HG02840 (cell line): Measurements from ENCODE around the gene THY1.
"Not testable (repeated sequence)": the region's sequence is repeated elsewhere in the genome, so short reads cannot be mapped to it uniquely, and the experiment has no call there.

Experiments used
- ATAC-seq: cut with Tn5 transposase; IDR thresholded peaks from one replicate; pipeline ENCODE4 v1.9.1; 2021; ENCODE audit warnings: mild to moderate bottlenecking, moderate library complexity, moderate number of reproducible peaks; ENCODE audit not compliant: unreplicated experiment, low FRiP score

THY1 gene

GRCh38 chr11:119446434-119446833 is 23.5 kb upstream of the THY1 start:
- ATAC-seq, result no peak

- ATAC-seq, result no peak
These were observed 22.9 kb upstream of the THY1 start for GRCh38 chr11:119445850-119446249.

- ATAC-seq, result no peak
These were observed 22.4 kb upstream of the THY1 start for GRCh38 chr11:119445379-119445778.

- ATAC-seq, result no peak
These were observed 18.9 kb upstream of the THY1 start for GRCh38 chr11:119441898-119442243.

DNA sequence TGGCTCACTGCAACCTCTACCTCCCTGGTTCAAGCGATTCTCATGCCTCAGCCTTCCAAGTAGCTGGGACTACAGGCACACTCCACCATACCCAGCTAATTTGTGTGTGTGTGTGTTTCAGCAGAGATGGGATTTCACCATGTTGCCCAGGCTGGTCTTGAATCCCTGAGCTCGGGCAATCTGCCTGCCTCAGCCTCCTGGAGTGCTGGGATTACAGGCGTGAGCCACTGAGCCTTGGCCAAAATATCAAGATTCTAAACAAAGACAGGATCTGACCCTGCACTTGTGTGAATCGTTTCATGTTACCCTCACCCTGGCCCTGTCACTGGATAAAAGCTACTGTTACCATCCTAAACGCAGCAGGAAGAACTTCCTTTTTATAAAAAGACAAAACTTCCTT is 15.6 kb upstream of the THY1 start:
- no peak for ATAC-seq

DNA sequence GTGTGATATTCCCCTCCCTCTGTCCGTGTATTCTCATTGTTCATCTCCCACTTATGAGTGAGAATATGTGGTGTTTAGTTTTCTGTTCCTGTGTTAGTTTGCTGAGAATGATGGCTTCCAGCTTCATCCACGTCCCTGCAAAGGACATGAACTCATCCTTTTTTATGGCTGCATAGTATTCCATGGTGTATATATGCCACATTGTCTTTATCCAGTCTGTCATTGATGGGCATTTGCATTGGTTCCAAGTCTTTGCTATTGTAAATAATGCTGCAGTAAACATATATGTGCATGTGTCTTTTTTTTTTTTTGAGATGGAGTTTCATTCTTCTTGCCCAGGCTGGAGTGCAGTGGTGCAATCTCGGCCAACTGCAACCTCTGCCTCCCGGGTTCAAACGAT is 14.5 kb upstream of the THY1 start:
- not testable (repeated sequence) for ATAC-seq

DNA sequence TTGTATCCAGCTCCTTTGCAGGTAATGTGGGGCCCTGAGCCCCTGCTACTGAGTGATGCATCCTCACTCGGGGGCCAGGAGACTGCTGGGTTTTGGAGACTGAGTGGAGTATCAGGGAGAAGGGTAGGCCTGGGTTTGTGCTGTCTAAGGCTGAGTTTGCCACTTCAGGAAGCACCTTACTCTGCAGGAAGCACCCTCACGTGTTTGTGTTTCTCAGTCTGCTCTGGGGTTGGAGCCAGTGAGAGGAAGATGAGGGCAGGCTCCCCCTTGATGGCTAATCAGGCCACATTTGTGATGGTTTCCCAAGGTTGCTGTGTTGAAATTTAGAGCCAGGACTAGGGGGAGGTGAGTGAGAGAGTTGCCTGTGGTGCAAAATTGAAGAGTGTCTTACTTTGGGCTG is 13.7 kb upstream of the THY1 start:
- ATAC-seq, result no peak

GRCh38 chr11:119436093-119436492 is 13.1 kb upstream of the THY1 start:
- no peak for ATAC-seq

GRCh38 chr11:119434591-119435330 is 11.8 kb upstream of the THY1 start:
- ATAC-seq, result no peak

- ATAC-seq, result no peak
These were observed 10.4 kb upstream of the THY1 start for GRCh38 chr11:119433358-119433725.

- no peak for ATAC-seq
These were observed 9.7 kb upstream of the THY1 start for GRCh38 chr11:119432484-119433357.

- no peak for ATAC-seq
These were observed 8.6 kb upstream of the THY1 start for GRCh38 chr11:119431523-119431922.

GRCh38 chr11:119427279-119427678 is 4.3 kb upstream of the THY1 start:
- ATAC-seq, result no peak

DNA sequence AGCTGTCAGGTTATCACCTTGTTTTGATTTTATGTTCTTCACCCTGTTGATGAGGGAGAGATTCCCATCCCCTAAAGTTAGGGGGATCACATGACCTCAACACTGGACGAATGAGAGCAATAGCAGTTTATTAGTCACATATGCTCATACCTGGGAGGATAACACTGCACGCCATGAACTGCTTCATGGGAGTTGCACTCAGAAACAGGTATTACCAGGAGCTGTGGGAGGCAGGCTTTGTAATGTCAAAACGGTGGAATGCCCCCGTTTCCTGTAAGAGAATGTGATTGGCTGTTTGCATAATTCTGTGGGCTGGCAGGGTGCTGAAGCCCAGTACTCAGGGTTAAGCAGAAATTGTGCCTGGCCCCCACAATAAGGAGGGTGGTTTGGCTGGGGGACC is 3.2 kb upstream of the THY1 start:
- ATAC-seq, result no peak

DNA sequence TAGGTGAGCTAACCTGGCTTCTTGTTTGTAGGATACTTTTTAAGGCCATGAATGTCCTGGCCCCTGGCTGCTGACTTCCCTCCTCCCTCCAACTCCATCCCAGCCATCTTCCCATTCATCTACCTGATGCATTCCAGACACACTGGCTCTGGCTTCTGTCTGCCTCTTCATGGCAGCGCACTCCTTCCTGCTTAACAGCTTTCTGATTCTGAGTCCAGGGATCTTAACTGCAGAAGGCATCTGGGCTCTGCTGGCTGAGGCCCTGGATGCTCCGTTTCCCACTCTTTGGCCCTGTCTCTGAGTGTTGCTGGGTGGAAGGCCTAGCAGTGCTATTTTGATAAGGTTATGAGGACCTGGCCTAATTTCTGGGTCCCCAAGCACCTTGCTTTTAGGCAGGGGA is 1.8 kb upstream of the THY1 start:
- ATAC-seq, result no peak

DNA sequence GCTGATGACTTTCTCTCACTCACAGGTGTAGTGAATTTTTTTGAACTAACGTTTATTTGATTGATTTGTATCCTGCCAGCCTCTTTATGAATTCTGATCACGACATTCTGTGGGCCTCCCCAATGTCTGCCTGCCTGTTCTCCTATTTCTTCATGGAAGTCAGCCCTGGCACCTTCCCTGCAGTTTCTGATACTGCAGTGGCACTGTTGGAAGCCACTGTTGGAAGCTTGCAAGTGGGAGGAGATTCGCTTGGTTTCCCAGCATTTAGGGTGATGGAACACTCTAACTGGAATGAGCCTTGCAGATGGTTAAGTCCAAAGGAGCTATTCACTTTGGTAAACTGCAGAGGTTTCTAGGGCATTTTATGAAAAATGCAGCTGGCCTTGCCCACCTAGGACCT is 1.3 kb upstream of the THY1 start:
- ATAC-seq, result no peak

DNA sequence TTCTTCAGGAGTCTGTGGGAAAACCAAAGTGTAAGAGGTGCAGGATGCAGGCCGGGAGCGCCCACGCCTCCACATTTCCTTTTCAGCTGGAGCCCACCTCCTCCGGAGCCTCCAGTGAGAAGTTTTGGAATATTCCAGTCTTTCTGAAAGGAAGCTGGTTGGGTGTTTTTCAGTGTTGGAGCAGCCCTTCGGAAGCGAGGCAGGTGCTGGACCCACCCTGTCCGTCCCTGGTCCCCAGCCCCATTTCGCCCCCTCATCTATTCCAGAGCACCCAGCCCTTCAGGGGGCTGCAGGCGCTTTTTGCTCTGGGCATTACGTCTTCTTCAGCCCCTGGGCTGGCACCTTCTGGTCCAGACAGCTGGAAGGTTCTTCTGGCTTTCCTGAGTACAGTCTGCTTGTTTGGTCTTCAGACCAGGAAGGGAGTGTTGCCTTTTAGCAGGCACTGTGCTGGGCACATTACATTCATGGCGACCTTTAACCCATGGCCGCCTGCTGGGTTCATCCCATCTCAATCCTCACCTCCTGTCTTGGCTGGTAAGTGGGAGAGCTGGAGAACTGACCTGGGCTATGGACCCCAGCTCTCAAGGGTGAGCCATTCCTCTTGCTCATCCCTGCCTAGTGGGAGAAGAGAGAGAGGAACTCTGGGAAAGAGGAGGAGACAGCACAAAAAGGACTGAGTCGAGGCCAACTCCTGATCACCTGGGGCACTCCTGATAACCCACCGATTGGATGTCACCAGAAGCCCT is 710 bp upstream of the THY1 start:
- no peak for ATAC-seq

- ATAC-seq, result no peak
These were observed 797 bp downstream of the THY1 start for GRCh38 chr11:119421941-119422808.

DNA sequence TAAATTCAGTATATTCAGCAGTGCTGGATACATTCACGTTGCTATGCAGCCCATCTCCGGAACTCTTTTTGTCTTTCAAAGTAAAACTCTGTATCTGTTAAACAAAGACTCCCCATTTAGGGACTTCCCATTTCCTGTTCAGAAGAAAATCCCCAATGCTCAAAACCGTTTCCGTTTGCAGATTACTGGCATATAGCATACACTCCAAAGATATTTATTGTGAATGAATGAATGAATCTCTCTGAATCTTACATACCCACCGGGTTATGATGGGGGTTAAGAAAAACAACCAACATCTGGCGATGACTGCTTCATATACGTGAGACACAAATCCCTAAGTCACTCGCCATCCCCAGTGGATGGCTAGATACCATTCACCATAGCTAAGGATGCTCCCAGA is 1.6 kb downstream of the THY1 start:
- no peak for ATAC-seq

GRCh38 chr11:119420631-119421030 is 2.3 kb downstream of the THY1 start:
- ATAC-seq, result no peak
